ENCODE measurements around the gene PDZD7. TPM values are rescaled to one million over a fixed set of nuclear protein-coding genes. Genes with fewer than 3 reads are reported as not detected.

The PDZD7 gene
- total and polyA plus RNA-seq, 9 donors, result 0.07 to 1.2 (median 0.63) TPM

DNA sequence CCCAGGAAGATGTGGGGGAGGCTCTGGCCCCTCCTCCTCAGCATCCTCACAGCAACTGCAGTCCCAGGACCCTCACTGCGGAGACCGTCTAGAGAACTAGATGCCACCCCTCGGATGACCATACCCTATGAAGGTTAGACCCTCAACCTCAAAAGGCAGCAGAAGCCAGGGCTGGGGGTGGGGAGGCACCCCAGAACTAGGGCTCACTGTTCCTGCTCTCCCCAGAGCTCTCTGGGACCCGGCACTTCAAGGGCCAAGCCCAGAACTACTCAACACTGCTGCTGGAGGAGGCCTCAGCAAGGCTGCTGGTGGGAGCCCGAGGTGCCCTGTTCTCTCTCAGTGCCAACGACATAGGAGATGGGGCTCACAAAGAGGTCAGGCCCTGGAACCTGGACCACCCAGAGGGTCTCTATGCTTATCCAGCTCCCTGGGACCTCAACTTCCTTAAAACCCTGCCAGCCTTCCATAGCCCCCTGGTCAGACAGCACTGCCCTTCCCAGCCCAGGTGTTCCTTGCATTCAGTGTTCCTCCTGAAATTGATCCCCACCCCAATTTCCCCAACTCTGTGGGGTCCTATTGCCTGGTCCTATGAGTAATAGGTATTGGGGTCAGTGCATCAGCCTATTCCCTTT lies 57.9 kb downstream of the PDZD7 start:
- Histone ChIP-seq H3K4me1 (ENCODE audit: insufficient read depth) (peaks cover 8% of the 10 kb centered on the region), H3K27ac (no peak overlapping the region), H3K27me3 (no peaks in the 10 kb centered on the region), H3K4me3 (no peak overlapping the region), H3K9me3 (no peaks in the 10 kb centered on the region), H3K36me3 (no peaks in the 10 kb centered on the region)
- TF ChIP-seq POLR2A (IDR thresholded peaks at IDR 0.05), result no peak
- WGBS, 3 donors, result 86 to 98% (median 87%) methylated on average over 6 of the region's 6 CpGs
- no peak for DNase-seq
- intact Hi-C loops (cut with DNase I), result no loop called here

DNA sequence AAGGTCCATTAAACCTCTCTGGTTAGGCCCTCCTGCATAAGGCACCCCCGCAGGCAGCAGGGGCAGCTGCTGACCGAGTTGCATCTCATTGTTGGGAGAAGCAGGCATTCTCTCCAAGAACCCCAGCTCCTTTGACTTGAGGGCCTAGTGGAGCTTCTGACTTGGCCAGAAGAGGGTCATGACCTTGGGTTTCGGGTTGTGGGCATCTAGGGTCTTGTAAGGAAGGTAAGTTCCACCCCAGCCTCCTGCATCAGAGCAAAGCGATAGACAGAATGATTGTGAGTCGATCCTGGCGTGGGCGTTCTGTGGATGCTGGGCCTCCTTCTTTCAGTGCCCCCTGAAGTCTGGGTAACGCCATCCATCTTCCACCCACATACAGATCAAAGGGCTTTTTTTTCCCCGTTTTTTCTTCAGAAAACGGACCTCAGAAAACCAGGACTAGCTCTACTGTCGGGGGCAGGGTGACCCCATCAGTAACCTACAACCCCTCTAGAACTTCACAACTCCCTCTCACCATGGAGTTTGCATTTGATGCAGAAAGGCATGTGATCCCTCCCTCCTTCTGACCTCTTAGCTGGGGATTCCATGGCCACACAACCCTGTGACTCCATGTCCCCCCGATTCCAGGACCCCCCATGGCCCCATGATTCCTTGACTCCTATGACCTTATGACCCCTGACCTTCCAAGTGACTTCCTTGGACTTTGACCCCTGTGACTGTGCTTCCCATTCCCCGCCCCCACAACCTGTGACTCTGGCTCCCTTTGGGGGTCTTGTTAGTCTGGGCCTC lies 58.6 kb downstream of the PDZD7 start:
- Histone ChIP-seq H3K4me3 (no peak overlapping the region), H3K9me3 (no peaks in the 10 kb centered on the region), H3K27ac (no peak overlapping the region), H3K4me1 (ENCODE audit: insufficient read depth) (peaks cover 8% of the 10 kb centered on the region), H3K36me3 (no peaks in the 10 kb centered on the region), H3K27me3 (no peaks in the 10 kb centered on the region)
- 72 to 76% (median 73%) methylated on average over 13 of the region's 13 CpGs for WGBS, 3 donors
- no peak for DNase-seq
- TF ChIP-seq POLR2A (IDR thresholded peaks at IDR 0.05) (no peak), EP300 (IDR thresholded peaks at IDR 0.05) (no peak)
- TF ChIP-seq, protein P1, sequence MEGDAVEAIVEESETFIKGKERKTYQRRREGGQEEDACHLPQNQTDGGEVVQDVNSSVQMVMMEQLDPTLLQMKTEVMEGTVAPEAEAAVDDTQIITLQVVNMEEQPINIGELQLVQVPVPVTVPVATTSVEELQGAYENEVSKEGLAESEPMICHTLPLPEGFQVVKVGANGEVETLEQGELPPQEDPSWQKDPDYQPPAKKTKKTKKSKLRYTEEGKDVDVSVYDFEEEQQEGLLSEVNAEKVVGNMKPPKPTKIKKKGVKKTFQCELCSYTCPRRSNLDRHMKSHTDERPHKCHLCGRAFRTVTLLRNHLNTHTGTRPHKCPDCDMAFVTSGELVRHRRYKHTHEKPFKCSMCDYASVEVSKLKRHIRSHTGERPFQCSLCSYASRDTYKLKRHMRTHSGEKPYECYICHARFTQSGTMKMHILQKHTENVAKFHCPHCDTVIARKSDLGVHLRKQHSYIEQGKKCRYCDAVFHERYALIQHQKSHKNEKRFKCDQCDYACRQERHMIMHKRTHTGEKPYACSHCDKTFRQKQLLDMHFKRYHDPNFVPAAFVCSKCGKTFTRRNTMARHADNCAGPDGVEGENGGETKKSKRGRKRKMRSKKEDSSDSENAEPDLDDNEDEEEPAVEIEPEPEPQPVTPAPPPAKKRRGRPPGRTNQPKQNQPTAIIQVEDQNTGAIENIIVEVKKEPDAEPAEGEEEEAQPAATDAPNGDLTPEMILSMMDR (IDR thresholded peaks at IDR 0.05), result no peak
- intact Hi-C loops (cut with DNase I), result no loop called here

GRCh38 chr10:100970914-100971811 lies 59.8 kb downstream of the PDZD7 start:
- intact Hi-C loops (cut with DNase I), result no loop called here
- WGBS, 3 donors, result 60 to 64% (median 63%) methylated on average over 4 of the region's 4 CpGs
- Histone ChIP-seq H3K4me3 (no peak overlapping the region), H3K9me3 (no peaks in the 10 kb centered on the region), H3K27me3 (no peaks in the 10 kb centered on the region), H3K4me1 (ENCODE audit: insufficient read depth) (peaks cover 8% of the 10 kb centered on the region), H3K27ac (no peak overlapping the region), H3K36me3 (no peaks in the 10 kb centered on the region)
- DNase-seq, result no peak
- TF ChIP-seq POLR2A (IDR thresholded peaks at IDR 0.05) (no peak), EP300 (IDR thresholded peaks at IDR 0.05) (no peak)
- TF ChIP-seq, protein P1 (IDR thresholded peaks at IDR 0.05), result no peak

- H3K27ac ChIP-seq, result peak overlapping the region in 1 of 2 donors; percentile 24
- H3K36me3 ChIP-seq, result no peaks in the 10 kb centered on the region
- TF ChIP-seq, protein P1 (IDR thresholded peaks at IDR 0.05), result no peak
- TF ChIP-seq EP300 (IDR thresholded peaks at IDR 0.05) (no peak), POLR2A (IDR thresholded peaks at IDR 0.05) (no peak)
- H3K27me3 ChIP-seq, result no peaks in the 10 kb centered on the region
- H3K4me3 ChIP-seq, result peak overlapping the region; percentile 76
- peaks cover 8% of the 10 kb centered on the region for H3K4me1 ChIP-seq (ENCODE audit: insufficient read depth)
- 11 to 23% (median 18%) methylated on average over 13 of the region's 13 CpGs for WGBS, 3 donors
- H3K9me3 ChIP-seq, result no peaks in the 10 kb centered on the region
- intact Hi-C loops (cut with DNase I), result no loop called here
- peak; percentile 42 to 64 (median 55) for DNase-seq
These were observed 60.6 kb downstream of the PDZD7 start for GRCh38 chr10:100970076-100970913.

All from ovary (tissue), 9 donors.